Measurements from ENCODE around the gene MVB12B.
A peak's percentile ranks its signal among the peaks of the same experiment; 100 is the strongest.

Gene MVB12B

DNA sequence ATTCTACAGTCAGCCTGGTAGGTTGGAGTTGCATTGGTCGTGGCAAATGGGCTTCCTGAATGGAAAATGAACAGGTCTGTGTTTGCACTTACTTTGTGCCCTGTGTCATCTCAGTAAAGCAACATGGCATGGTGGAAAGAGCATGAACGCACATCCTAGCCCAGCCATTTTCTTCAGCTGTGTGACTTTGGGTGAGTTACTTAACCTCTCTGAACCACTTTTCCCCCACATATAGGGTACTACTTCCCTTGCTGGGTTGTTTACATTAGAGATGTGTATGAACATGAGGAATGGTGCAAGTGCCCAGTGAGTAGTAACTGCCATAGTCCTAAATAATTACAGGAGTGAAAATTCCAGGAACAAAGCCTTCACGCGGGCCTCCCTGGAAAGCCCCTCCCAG lies 83.6 kb downstream of the MVB12B start:
- Histone ChIP-seq H3F3A (ENCODE audit: low read depth) (peaks cover 25% of the 10 kb centered on the region), H3K9ac (ENCODE audit: low read depth, low read length, poor library complexity, severe bottlenecking) (peak overlapping the region; percentile 79), H3K79me2 (ENCODE audit: insufficient read depth, low read length) (peaks cover 18% of the 10 kb centered on the region; the same call in 1 of the 2 replicates), H3K4me3 (ENCODE audit: low read length, poor library complexity, severe bottlenecking) (no peak overlapping the region), H3K36me3 (ENCODE audit: insufficient read depth, low read length) (no peaks in the 10 kb centered on the region), H3K27me3 (ENCODE audit: insufficient read depth, low read length, poor library complexity, severe bottlenecking) (no peaks in the 10 kb centered on the region), H4K20me1 (ENCODE audit: insufficient read depth, low read length, poor library complexity, severe bottlenecking) (no peaks in the 10 kb centered on the region), H2AFZ (ENCODE audit: low read length) (no peak overlapping the region), H3K9me3 (ENCODE audit: insufficient read depth, low read depth, low read length) (no peaks in the 10 kb centered on the region), H3K9me2 (replicated peaks; ENCODE audit: low read depth, low read length) (no peaks in the 10 kb centered on the region), H3K4me2 (ENCODE audit: low read depth, low read length, poor library complexity, severe bottlenecking) (peak overlapping the region; percentile 89), H3K4me1 (ENCODE audit: insufficient read depth, low read length, poor library complexity, severe bottlenecking) (peaks cover 87% of the 10 kb centered on the region)
- TF ChIP-seq CTCF (conservative IDR thresholded peaks at IDR 0.05; ENCODE audit: low read length) = no peak
- no peak for TF ChIP-seq EZH2phosphoT487 (IDR thresholded peaks at IDR 0.05; ENCODE audit: borderline replicate concordance)

DNA sequence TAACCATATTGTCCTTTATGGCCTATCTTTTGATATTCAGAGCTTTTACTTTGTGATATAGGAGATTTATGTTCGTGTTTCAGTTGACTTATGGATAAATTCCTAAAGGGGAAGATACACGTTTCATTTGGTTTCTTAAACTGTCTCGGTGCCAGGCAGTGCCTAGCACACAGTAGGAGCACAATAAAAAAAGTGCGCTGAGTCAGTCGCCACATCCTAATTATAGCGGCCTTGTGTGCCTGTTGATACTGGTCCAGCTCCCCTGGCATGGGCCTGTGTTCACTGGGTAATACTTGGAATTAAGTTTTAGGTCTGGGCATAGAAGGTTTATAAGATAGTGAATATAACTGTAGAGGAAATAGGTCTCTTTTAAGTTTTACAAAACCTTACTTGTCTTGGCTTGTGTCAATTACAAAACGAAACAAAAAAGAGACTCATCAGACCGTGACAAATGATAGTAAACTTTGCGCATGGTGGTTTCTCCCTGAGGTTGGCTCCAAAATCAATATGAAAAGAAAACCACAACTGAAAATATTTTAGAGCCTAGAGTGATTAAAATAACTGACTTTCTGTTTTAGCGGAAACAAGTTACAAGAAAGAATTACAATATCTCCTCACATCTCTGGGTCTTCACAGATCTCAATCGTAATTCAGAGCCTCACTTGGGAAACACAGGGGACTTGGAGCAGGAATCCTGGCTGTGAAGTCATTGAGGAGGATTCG lies 84.8 kb downstream of the MVB12B start:
- Histone ChIP-seq H3K4me2 (ENCODE audit: low read depth, low read length, poor library complexity, severe bottlenecking) (peak overlapping the region; percentile 89), H2AFZ (ENCODE audit: low read length) (no peak overlapping the region), H3K27me3 (ENCODE audit: insufficient read depth, low read length, poor library complexity, severe bottlenecking) (no peaks in the 10 kb centered on the region)

DNA sequence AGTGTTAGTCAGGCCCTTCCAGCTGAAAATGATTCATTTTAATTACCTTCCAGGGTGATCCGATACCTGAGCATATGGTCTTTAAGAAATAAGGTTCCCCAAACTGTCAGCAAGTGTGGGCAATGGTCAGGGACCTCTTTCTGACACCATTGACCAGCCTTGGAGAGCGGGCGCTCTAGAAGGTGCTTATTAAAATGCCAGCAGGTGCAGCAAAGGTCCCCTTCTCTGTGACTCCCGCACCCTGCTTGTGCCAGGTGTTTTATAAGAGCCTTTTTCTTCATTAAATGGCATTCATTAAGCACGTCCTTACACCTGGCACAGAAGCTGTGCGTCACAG lies 85.3 kb downstream of the MVB12B start:
- H4K20me1 ChIP-seq (ENCODE audit: insufficient read depth, low read length, poor library complexity, severe bottlenecking) = no peaks in the 10 kb centered on the region
- no peaks in the 10 kb centered on the region for H3K9me2 ChIP-seq (replicated peaks; ENCODE audit: low read depth, low read length)
- no peaks in the 10 kb centered on the region; the same call in 1 of the 2 replicates for H3K36me3 ChIP-seq (ENCODE audit: insufficient read depth, low read length)
- peak overlapping the region; percentile 89 for H3K4me2 ChIP-seq (ENCODE audit: low read depth, low read length, poor library complexity, severe bottlenecking)
- H3K4me3 ChIP-seq (ENCODE audit: low read length, poor library complexity, severe bottlenecking) = peak overlapping the region; percentile 62
- TF ChIP-seq CTCF (conservative IDR thresholded peaks at IDR 0.05; ENCODE audit: low read length) (no peak), EZH2phosphoT487 (IDR thresholded peaks at IDR 0.05; ENCODE audit: borderline replicate concordance) (no peak)
- peaks cover 86% of the 10 kb centered on the region for H3K4me1 ChIP-seq (ENCODE audit: insufficient read depth, low read length, poor library complexity, severe bottlenecking)
- H3K27me3 ChIP-seq (ENCODE audit: insufficient read depth, low read length, poor library complexity, severe bottlenecking) = no peaks in the 10 kb centered on the region
- H2AFZ ChIP-seq (ENCODE audit: low read length) = no peak overlapping the region
- H3K79me2 ChIP-seq (ENCODE audit: insufficient read depth, low read length) = peaks cover 11% of the 10 kb centered on the region; the same call in 1 of the 2 replicates
- H3K9ac ChIP-seq (ENCODE audit: low read depth, low read length, poor library complexity, severe bottlenecking) = peak overlapping the region; percentile 79
- H3K9me3 ChIP-seq (ENCODE audit: insufficient read depth, low read depth, low read length) = no peaks in the 10 kb centered on the region
- H3F3A ChIP-seq (ENCODE audit: low read depth) = peaks cover 25% of the 10 kb centered on the region

More for the DNA sequence above, 84.8 kb downstream of the MVB12B start:
- Histone ChIP-seq H3K4me3 (ENCODE audit: low read length, poor library complexity, severe bottlenecking) (peak overlapping the region; percentile 65), H3K9ac (ENCODE audit: low read depth, low read length, poor library complexity, severe bottlenecking) (peak overlapping the region; percentile 79), H3K9me2 (replicated peaks; ENCODE audit: low read depth, low read length) (no peaks in the 10 kb centered on the region), H3K9me3 (ENCODE audit: insufficient read depth, low read depth, low read length) (no peaks in the 10 kb centered on the region), H4K20me1 (ENCODE audit: insufficient read depth, low read length, poor library complexity, severe bottlenecking) (no peaks in the 10 kb centered on the region), H3K36me3 (ENCODE audit: insufficient read depth, low read length) (no peaks in the 10 kb centered on the region; the same call in 1 of the 2 replicates), H3F3A (ENCODE audit: low read depth) (peaks cover 25% of the 10 kb centered on the region), H3K4me1 (ENCODE audit: insufficient read depth, low read length, poor library complexity, severe bottlenecking) (peaks cover 86% of the 10 kb centered on the region), H3K79me2 (ENCODE audit: insufficient read depth, low read length) (peaks cover 13% of the 10 kb centered on the region; the same call in 1 of the 2 replicates)
- TF ChIP-seq CTCF (conservative IDR thresholded peaks at IDR 0.05; ENCODE audit: low read length) (no peak), EZH2phosphoT487 (IDR thresholded peaks at IDR 0.05; ENCODE audit: borderline replicate concordance) (no peak)

Data from Loucy (cell line).